PFSK-1 (cell line): Measurements from ENCODE around the gene GALNT1.

Experiments
- FOXP2 ChIP-seq: optimal IDR thresholded peaks from 2 replicates; pipeline ENCODE3; 2011; ENCODE audit warnings: borderline replicate concordance, control low read depth, inconsistent platforms; ENCODE audit not compliant: insufficient read depth; ENCODE audit errors: extremely low read length, extremely low read depth
- POLR2AphosphoS5 ChIP-seq: IDR thresholded peaks from 2 replicates; pipeline ENCODE4 v1.6.1; 2012; ENCODE audit warnings: low read depth, mild to moderate bottlenecking, control low read depth, low read length, moderate library complexity
- SIN3A ChIP-seq: IDR thresholded peaks from 2 replicates; pipeline ENCODE4 v1.6.1; 2012; ENCODE audit warnings: mild to moderate bottlenecking, low read length, moderate library complexity, borderline replicate concordance; ENCODE audit not compliant: insufficient read depth
- TAF1 ChIP-seq: IDR thresholded peaks from 2 replicates; pipeline ENCODE4 v1.6.1; 2012; ENCODE audit warnings: low read length, control low read depth, borderline replicate concordance; ENCODE audit not compliant: insufficient read depth
- TF ChIP-seq, protein P1 (sequence below), 2 experiments: IDR thresholded peaks; 2 replicates each; pipeline versions ENCODE4 v1.6.1 to v1.8.0; 2011 to 2012; ENCODE audit warnings: low read depth in 2 of 2, low read length in 2 of 2, control low read depth in 1 of 2, inconsistent platforms in 1 of 2, mild to moderate bottlenecking in 1 of 2, moderate library complexity in 1 of 2; ENCODE audit not compliant: insufficient read depth in 1 of 2

The GALNT1 gene

DNA sequence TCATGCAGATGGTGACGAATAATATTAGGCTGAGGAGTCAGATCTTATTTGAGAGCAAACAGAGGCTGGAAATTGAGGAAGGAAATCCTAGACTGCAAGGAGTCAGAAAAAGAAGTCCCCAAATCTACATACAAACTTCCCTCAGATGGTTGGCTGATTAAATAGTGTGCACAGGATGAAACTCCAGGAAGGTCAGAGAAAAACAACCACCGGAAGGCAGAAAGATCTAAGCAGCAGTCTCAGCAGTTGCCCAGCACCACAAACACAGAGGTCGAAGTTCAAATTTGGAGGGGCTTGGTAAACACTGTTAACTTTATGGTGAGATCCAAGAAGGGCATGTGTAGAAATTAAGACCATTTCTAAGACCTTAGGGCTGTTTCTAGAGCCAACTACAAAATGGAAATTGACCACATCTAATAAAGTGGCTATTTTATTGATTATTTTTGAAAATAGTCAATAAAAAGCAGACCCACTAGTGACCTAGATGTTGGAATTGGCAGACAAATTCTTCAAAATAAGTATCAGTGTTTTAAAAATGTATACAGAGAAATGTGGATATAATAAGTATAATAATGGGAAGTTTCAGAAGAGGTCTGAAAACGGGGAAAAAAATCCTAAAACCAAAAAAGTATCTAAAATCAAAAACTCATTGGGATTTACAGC, 134.8 kb downstream of the GALNT1 start:
- TF ChIP-seq SIN3A (no peak), TAF1 (no peak), POLR2AphosphoS5 (no peak), FOXP2 (no peak)
- TF ChIP-seq, protein P1, sequence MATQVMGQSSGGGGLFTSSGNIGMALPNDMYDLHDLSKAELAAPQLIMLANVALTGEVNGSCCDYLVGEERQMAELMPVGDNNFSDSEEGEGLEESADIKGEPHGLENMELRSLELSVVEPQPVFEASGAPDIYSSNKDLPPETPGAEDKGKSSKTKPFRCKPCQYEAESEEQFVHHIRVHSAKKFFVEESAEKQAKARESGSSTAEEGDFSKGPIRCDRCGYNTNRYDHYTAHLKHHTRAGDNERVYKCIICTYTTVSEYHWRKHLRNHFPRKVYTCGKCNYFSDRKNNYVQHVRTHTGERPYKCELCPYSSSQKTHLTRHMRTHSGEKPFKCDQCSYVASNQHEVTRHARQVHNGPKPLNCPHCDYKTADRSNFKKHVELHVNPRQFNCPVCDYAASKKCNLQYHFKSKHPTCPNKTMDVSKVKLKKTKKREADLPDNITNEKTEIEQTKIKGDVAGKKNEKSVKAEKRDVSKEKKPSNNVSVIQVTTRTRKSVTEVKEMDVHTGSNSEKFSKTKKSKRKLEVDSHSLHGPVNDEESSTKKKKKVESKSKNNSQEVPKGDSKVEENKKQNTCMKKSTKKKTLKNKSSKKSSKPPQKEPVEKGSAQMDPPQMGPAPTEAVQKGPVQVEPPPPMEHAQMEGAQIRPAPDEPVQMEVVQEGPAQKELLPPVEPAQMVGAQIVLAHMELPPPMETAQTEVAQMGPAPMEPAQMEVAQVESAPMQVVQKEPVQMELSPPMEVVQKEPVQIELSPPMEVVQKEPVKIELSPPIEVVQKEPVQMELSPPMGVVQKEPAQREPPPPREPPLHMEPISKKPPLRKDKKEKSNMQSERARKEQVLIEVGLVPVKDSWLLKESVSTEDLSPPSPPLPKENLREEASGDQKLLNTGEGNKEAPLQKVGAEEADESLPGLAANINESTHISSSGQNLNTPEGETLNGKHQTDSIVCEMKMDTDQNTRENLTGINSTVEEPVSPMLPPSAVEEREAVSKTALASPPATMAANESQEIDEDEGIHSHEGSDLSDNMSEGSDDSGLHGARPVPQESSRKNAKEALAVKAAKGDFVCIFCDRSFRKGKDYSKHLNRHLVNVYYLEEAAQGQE (IDR thresholded peaks at IDR 0.05; ENCODE audit: insufficient read depth in 1 of 2, low read depth in 2 of 2, low read length in 2 of 2), result no peak

DNA sequence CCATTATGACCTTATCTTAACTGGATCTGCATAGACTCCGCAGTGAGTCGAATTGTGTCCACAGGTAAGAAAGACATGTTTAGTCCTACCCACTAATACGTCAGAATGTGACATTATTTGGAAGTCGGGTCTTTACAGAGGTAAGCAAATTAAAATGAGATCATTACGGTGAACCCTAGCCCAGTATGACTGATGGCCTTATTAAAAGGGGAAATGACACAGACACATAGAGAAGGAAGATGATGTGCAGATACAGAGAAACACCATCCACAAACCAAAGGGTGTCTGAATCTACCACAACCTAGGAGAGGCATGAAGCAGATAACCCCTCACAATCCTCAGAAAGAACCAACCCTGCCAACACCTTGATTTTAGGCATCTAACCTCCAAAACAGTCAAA, 135.6 kb downstream of the GALNT1 start:
- TF ChIP-seq FOXP2 (no peak), TAF1 (no peak), SIN3A (no peak), POLR2AphosphoS5 (no peak)
- TF ChIP-seq, protein P1 (IDR thresholded peaks at IDR 0.05; ENCODE audit: insufficient read depth in 1 of 2, low read depth in 2 of 2, low read length in 2 of 2), result no peak

DNA sequence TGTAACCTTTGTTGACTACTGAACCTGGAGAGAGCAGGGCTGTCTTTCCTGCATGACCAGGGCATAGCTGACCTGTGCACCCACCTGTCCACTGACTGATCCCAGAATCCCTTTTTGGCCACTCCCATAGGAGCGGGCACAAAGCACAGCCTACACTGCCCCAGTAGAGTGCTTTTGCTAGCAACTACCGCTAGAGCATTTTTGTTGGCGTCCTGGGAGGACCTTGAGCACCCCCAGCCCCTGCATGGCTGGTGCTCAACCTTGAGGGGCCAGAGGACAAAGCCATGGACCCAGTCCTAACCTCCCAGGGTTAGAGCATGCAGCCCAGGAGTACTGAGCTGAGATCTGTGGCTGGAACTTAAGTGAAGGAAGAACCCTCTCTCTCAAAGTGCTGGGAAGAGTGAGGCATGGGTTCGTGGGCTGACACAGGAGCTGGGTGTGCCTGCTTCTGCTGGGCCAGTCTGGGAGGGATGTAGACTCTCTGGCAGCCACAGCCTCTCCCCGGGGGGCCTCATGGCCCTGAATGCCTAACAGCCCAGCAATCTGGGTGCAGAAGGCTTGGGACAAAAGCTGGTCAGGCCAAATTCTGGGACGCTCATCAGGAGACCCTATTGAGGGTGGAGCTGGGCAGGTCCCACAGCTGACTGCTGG, 140.0 kb downstream of the GALNT1 start:
- TF ChIP-seq, protein P1 (IDR thresholded peaks at IDR 0.05; ENCODE audit: insufficient read depth in 1 of 2, low read depth in 2 of 2, low read length in 2 of 2), result no peak

DNA sequence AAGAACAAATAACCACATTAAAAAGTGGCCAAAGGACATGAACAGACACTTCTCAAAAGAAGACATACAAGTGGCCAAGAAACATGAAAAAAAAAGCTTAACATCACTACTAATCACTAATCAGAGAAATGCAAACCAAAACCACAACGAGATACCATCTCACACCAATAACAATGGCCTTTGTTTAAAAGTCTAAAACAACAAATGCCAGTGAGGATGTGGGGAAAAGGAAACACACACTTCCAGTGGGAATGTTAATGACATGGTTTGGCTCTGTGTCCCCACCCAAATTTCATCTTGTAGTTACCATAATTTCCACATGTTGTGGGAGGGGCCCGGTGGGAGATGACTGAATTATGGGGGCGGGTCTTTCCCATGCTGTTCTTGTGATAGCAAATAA, 147.1 kb downstream of the GALNT1 start:
- TF ChIP-seq TAF1 (no peak), FOXP2 (no peak), SIN3A (no peak), POLR2AphosphoS5 (no peak)
- TF ChIP-seq, protein P1 (IDR thresholded peaks at IDR 0.05; ENCODE audit: insufficient read depth in 1 of 2, low read depth in 2 of 2, low read length in 2 of 2), result no peak
